Liver (tissue), 9 donors: ENCODE data around the gene FBP2. TPM values are rescaled to one million over a fixed set of nuclear protein-coding genes. Genes with fewer than 3 reads are reported as not detected.

Experiments
- DNase-seq: peaks from one replicate; pipeline ENCODE4 v3.0.0-alpha.2; 2017; ENCODE audit warnings: low spot score
- H3K27ac ChIP-seq, 2 donors: one replicate each; pipeline ENCODE4 v1.7.0; 2013; ENCODE audit warnings: inconsistent platforms in 2 of 2, low read length in 2 of 2, control low read depth in 1 of 2, low read depth in 1 of 2, mild to moderate bottlenecking in 1 of 2
- H3K27me3 ChIP-seq, 4 donors: one replicate each; pipeline versions ENCODE4 v1.6.1 to v1.7.0; 2013; ENCODE audit warnings: low read length in 3 of 4, inconsistent platforms in 1 of 4, mild to moderate bottlenecking in 1 of 4, moderate library complexity in 1 of 4; ENCODE audit not compliant: control insufficient read depth in 4 of 4, insufficient read depth in 4 of 4
- H3K36me3 ChIP-seq, 4 donors: one replicate each; pipeline versions ENCODE4 v1.6.1 to v1.7.0; 2013; ENCODE audit warnings: low read length in 3 of 4, mild to moderate bottlenecking in 3 of 4, low read depth in 1 of 4, moderate library complexity in 1 of 4; ENCODE audit not compliant: control insufficient read depth in 4 of 4, insufficient read depth in 3 of 4
- H3K4me1 ChIP-seq, 4 donors: one replicate each; pipeline versions ENCODE4 v1.6.1 to v1.7.0; 2013; ENCODE audit warnings: low read length in 3 of 4, mild to moderate bottlenecking in 3 of 4, moderate library complexity in 1 of 4; ENCODE audit not compliant: control insufficient read depth in 4 of 4, insufficient read depth in 4 of 4
- H3K4me3 ChIP-seq, 3 donors: one replicate each; pipeline versions ENCODE4 v1.6.1 to v1.7.0; 2013; ENCODE audit warnings: low read length in 3 of 3, control low read depth in 1 of 3, low read depth in 1 of 3, mild to moderate bottlenecking in 1 of 3
- H3K9ac ChIP-seq, 2 donors: one replicate each; pipeline ENCODE4 v1.7.0; 2013; ENCODE audit warnings: low read length in 2 of 2, mild to moderate bottlenecking in 2 of 2, moderate library complexity in 2 of 2, control low read depth in 1 of 2, low read depth in 1 of 2
- H3K9me3 ChIP-seq, 4 donors: one replicate each; pipeline versions ENCODE4 v1.6.1 to v1.7.0; 2013; ENCODE audit warnings: low read length in 3 of 4; ENCODE audit not compliant: control insufficient read depth in 4 of 4
- ATF3 ChIP-seq: IDR thresholded peaks from 2 replicates; pipeline ENCODE4 v1.6.1; 2016; ENCODE audit warnings: antibody characterized with exemption
- CTCF ChIP-seq: fragments of 150-350 bp; IDR thresholded peaks from 2 replicates; pipeline ENCODE4 v1.5.1; 2017; ENCODE audit warnings: improper control_type of control experiment, low read depth, low read length; ENCODE audit not compliant: missing input control
- EGR1 ChIP-seq, 2 donors: IDR thresholded peaks; 2 replicates each; pipeline ENCODE4 v1.6.1; 2016 to 2018; ENCODE audit warnings: antibody characterized with exemption in 2 of 2, low read depth in 2 of 2
- FOXA1 ChIP-seq: IDR thresholded peaks from 2 replicates; pipeline ENCODE4 v1.6.1; 2016; ENCODE audit warnings: antibody characterized with exemption
- FOXA2 ChIP-seq: IDR thresholded peaks from 2 replicates; pipeline ENCODE4 v1.6.1; 2016; ENCODE audit warnings: antibody characterized with exemption
- GABPA ChIP-seq, 2 donors: IDR thresholded peaks in 1 of 2; conservative IDR thresholded peaks in 1 of 2; 2 replicates each; pipeline ENCODE4 v1.6.1; 2016; ENCODE audit warnings: antibody characterized with exemption in 2 of 2, mild to moderate bottlenecking in 1 of 2, moderate library complexity in 1 of 2
- HNF4A ChIP-seq, 2 donors: conservative IDR thresholded peaks; 2 replicates each; pipeline ENCODE4 v1.6.1; 2016; ENCODE audit warnings: antibody characterized with exemption in 2 of 2, mild to moderate bottlenecking in 2 of 2
- HNF4G ChIP-seq: IDR thresholded peaks from 2 replicates; pipeline ENCODE4 v1.6.1; 2016; ENCODE audit warnings: antibody characterized with exemption
- JUND ChIP-seq, 2 donors: IDR thresholded peaks; 2 replicates each; pipeline ENCODE4 v1.6.1; 2016; ENCODE audit warnings: antibody characterized with exemption in 2 of 2
- NR2F2 ChIP-seq: IDR thresholded peaks from 2 replicates; pipeline ENCODE4 v1.6.1; 2016; ENCODE audit warnings: antibody characterized with exemption
- RAD21 ChIP-seq, 2 donors: IDR thresholded peaks; 2 replicates each; pipeline ENCODE4 v1.6.1; 2016; ENCODE audit warnings: antibody characterized with exemption in 2 of 2, mild to moderate bottlenecking in 2 of 2
- REST ChIP-seq: IDR thresholded peaks from 2 replicates; pipeline ENCODE4 v1.6.1; 2016; ENCODE audit warnings: antibody characterized with exemption, mild to moderate bottlenecking
- RXRA ChIP-seq, 2 donors: IDR thresholded peaks; 2 replicates each; pipeline ENCODE4 v1.6.1; 2017 to 2018; ENCODE audit warnings: antibody characterized with exemption in 2 of 2, mild to moderate bottlenecking in 1 of 2
- SP1 ChIP-seq: IDR thresholded peaks from 2 replicates; pipeline ENCODE4 v1.6.1; 2018; ENCODE audit warnings: antibody characterized with exemption, mild to moderate bottlenecking
- TAF1 ChIP-seq: conservative IDR thresholded peaks from 2 replicates; pipeline ENCODE4 v1.6.1; 2016; ENCODE audit warnings: antibody characterized with exemption, mild to moderate bottlenecking
- YY1 ChIP-seq: IDR thresholded peaks from 2 replicates; pipeline ENCODE4 v1.6.1; 2016; ENCODE audit warnings: antibody characterized with exemption, mild to moderate bottlenecking
- ZBTB33 ChIP-seq: IDR thresholded peaks from 2 replicates; pipeline ENCODE4 v1.6.1; 2016; ENCODE audit warnings: antibody characterized with exemption
- WGBS: extraction: QIAGEN DNeasy Blood & Tissue Kit; methylation state at CpG from one replicate; pipeline ENCODE4 v1.1.7; 2013; 5-methylcytosine and 5-hydroxymethylcytosine counted together
- polyA plus RNA-seq, 2 donors: library from polyadenylated mRNA; stranded (reverse) in 1 of 2; unstranded in 1 of 2; fragments of 200-250 nt in 1 of 2; fragments of >200 nt in 1 of 2; fragmentation: Nextera tagmentation in 1 of 2; extraction: Ambion mirVana in 1 of 2; gene quantifications; one replicate each; pipeline versions ENCODE4 v1.2.1 to v1.2.3, GENCODE V29; 2013 to 2015
- total RNA-seq, 2 donors: library from RNA; depleted of rRNA; stranded (reverse); fragments of >200 nt; gene quantifications; one replicate each; pipeline ENCODE4 v1.2.3, GENCODE V29; 2014
- TF ChIP-seq, protein P1 (sequence below): IDR thresholded peaks from 2 replicates; pipeline ENCODE4 v1.6.1; 2016; ENCODE audit warnings: antibody characterized with exemption
- donor health status: healthy.
- donor health status: healthy.
- donor health status: healthy.
- donor health status: healthy.
- donor health status: healthy.

FBP2 gene
- total and polyA plus RNA-seq, 4 donors = not detected

DNA sequence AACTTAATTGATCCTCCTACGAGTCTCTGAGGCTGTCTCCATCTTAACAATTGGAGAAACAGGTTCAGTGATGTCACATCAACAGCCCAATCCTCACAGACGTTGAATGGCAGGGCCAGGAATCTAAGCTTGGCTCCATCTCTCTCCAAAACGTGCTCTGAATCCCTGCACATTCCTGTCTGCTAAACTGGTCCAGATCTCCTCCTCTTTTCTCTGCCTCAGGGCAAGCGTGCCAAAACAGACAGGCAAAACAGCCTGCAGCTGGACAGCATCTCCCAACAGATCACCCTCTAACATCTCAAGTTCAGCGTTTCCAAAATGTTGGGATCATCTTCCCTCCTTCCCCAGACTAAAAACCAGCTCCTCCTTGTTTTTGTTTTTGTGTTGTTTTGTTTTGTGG lies 39.1 kb upstream of the FBP2 start:
- Histone ChIP-seq H3K27ac (peak overlapping the region; percentile 2 to 68), H3K4me3 (no peak overlapping the region)
- WGBS = 31% methylated on average over 5 of the region's 5 CpGs

GRCh38 chr9:94631599-94631998 lies 38.0 kb upstream of the FBP2 start:
- peak overlapping the region; percentile 49 to 68 for H3K27ac ChIP-seq
- DNase-seq = no peak
- H3K4me3 ChIP-seq = no peak overlapping the region
- H3K4me1 ChIP-seq = peaks cover 11 to 74% (median 55%) of the 10 kb centered on the region in 4 donors
- H3K36me3 ChIP-seq = peaks cover 0 to 5% (median 1%) of the 10 kb centered on the region in 4 donors
- peak overlapping the region in 1 of 2 donors; percentile 16 for H3K9ac ChIP-seq
- no peaks in the 10 kb centered on the region for H3K27me3 ChIP-seq
- WGBS = 31% methylated on average over 8 of the region's 8 CpGs
- no peaks in the 10 kb centered on the region for H3K9me3 ChIP-seq
- TF ChIP-seq FOXA2 = no peak
- TF ChIP-seq JUND (IDR thresholded peaks at IDR 0.05) = peak; percentile 42 to 59
- TF ChIP-seq, protein P1, sequence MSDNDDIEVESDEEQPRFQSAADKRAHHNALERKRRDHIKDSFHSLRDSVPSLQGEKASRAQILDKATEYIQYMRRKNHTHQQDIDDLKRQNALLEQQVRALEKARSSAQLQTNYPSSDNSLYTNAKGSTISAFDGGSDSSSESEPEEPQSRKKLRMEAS = peak; percentile 74
- TF ChIP-seq EGR1 (IDR thresholded peaks at IDR 0.05; ENCODE audit: low read depth in 2 of 2) = peak in 1 of 2 donors; percentile 34
- peak; percentile 42 for TF ChIP-seq REST
- TF ChIP-seq NR2F2 = no peak
- TF ChIP-seq FOXA1 = no peak
- TF ChIP-seq TAF1 = no peak
- peak; percentile 27 for TF ChIP-seq HNF4G
- peak; percentile 89 for TF ChIP-seq SP1
- no peak for TF ChIP-seq ATF3
- TF ChIP-seq YY1 = peak; percentile 94
- peak; percentile 86 to 90 for TF ChIP-seq HNF4A (conservative IDR thresholded peaks at IDR 0.05)
- peak in 1 of 2 donors; percentile 29 for TF ChIP-seq GABPA (IDR thresholded peaks at IDR 0.05 in 1 of 2, conservative IDR thresholded peaks at IDR 0.05 in 1 of 2)
- TF ChIP-seq ZBTB33 = peak; percentile 75
- peak; percentile 32 to 45 for TF ChIP-seq RAD21 (IDR thresholded peaks at IDR 0.05)

More for the DNA sequence above, 39.1 kb upstream of the FBP2 start:
- no peaks in the 10 kb centered on the region for H3K27me3 ChIP-seq
- H3K9ac ChIP-seq = peak overlapping the region in 1 of 2 donors; percentile 18
- H3K36me3 ChIP-seq = peaks cover 0 to 5% (median 1%) of the 10 kb centered on the region in 4 donors
- peaks cover 11 to 79% (median 60%) of the 10 kb centered on the region in 4 donors for H3K4me1 ChIP-seq
- no peak for TF ChIP-seq ATF3
- no peak for TF ChIP-seq HNF4G
- no peak for TF ChIP-seq JUND (IDR thresholded peaks at IDR 0.05)
- TF ChIP-seq YY1 = no peak
- TF ChIP-seq HNF4A (conservative IDR thresholded peaks at IDR 0.05) = no peak
- no peak for TF ChIP-seq NR2F2
- no peak for TF ChIP-seq GABPA (IDR thresholded peaks at IDR 0.05 in 1 of 2, conservative IDR thresholded peaks at IDR 0.05 in 1 of 2)
- TF ChIP-seq RAD21 (IDR thresholded peaks at IDR 0.05) = no peak
- TF ChIP-seq SP1 = no peak
- no peak for TF ChIP-seq CTCF
- no peak for TF ChIP-seq FOXA1
- TF ChIP-seq RXRA (IDR thresholded peaks at IDR 0.05) = no peak
- TF ChIP-seq FOXA2 = no peak
- no peak for TF ChIP-seq TAF1
- no peaks in the 10 kb centered on the region for H3K9me3 ChIP-seq
- no peak for DNase-seq
